DMS 273 (cell line): ENCODE data around the gene INPP4B.

Source experiments
- DNase-seq: peaks from one replicate; lab custom pipeline; 2025; ENCODE audit not compliant: unreplicated experiment; lab: John Stamatoyannopoulos, UW

INPP4B gene

DNA sequence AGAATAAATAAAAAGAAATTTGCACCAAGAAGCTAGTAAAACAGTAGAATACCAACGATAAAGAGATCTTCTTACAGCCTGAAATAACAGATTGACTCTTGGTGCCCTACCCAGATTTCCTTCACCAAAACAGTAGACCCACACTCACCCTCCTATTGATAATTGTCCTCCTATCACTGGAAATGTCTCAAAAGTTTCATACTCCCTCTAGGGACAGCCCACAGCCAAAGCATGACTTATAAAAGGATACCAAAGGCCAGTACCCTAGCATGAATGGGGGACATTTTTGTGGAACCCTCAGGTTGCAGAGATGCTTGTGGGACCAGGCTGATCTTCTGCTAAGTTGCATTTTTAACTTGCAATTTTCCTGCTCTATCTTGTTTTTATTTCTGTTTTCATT lies 104.1 kb downstream of the INPP4B start:
- DNase-seq, result no peak

GRCh38 chr4:142728233-142728632 lies 117.9 kb downstream of the INPP4B start:
- DNase-seq, result no peak

- no peak for DNase-seq
Measured at GRCh38 chr4:142727149-142727548, 119.0 kb downstream of the INPP4B start.

DNA sequence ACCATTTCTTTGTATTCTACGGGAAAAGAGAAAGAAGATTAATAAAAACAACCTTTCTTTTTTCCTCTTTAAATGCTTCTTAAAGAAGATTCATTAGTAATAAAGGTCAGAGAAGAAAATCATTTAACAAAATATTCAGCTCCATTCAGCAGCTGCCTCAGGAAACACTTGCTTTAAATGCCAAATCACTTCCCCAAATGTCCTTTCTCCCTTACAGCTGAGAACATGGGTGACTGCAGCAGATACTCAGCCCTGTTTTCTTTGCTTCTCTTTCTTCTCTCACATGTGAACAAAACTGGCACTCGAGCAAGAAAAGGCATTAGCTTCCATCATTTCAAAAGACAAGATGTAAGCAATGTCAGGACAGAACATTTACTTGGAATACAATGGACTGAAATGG lies 120.2 kb downstream of the INPP4B start:
- DNase-seq, result no peak

DNA sequence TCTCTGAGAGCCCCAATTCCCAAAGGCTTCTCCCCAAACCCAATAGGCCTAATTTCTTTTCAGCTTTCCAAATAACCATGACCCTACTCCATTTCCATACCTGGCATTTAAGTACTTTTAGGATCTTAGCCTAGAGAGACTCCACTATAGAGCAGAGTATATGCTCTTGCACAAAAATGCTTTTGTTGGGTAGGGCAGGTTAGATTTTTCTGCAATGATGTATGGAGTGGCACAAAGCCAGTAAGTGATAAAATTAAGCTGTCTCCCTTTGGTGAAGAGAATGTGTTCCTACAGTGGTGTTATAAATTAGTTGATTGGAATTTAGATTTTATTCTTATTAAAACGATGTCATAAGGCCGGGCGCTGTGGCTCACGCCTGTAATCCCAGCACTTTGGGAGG lies 124.9 kb downstream of the INPP4B start:
- DNase-seq, result no peak

DNA sequence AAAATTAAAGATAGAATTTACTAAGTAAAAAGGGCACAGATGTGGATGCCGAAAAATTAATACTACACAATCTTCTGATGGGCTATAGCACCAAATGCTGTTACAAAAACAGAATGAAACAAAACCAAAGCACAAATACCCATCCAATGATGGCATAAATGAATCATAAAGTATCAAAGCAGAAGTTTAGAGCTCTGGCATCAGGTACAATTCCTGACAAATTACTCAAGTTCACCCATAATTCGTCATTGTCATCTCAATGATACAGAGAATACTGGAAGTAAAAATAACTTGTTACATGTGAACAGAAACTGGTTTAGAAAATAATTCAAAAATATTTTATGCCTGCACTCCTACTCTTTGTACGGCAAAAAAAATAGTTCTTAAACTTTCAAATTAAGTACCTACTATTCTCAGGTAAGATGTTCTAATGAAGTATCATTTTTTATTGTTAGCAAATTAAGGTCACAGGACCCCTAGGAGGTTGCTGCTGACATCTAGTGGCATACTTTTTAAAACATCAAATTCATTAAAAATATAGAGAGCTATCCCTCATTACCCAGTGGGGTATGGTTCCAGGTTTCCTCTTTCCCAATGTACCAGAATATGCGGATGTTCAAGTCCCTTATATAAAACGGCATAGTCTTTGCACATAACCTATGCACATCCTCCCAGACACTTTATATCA lies 126.1 kb downstream of the INPP4B start:
- peak; percentile 9 for DNase-seq

DNA sequence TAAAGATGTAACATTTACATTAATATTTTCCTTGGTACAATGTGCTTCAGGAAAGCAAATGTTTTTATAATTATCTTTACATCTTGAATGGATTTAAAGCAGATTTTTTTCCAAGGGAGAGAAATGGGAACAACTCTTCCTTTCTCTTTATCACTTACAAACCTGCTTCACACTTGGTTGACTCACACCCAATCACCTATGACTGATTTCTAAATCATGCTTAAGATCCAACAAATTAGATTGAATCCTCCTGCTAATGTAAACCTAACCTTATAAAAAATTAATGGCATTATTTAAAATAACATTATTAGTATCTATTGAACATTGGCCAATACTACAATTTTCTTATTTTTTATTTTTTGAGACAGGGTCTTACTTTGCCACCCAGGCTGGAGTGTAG lies 127.1 kb downstream of the INPP4B start:
- no peak for DNase-seq

DNA sequence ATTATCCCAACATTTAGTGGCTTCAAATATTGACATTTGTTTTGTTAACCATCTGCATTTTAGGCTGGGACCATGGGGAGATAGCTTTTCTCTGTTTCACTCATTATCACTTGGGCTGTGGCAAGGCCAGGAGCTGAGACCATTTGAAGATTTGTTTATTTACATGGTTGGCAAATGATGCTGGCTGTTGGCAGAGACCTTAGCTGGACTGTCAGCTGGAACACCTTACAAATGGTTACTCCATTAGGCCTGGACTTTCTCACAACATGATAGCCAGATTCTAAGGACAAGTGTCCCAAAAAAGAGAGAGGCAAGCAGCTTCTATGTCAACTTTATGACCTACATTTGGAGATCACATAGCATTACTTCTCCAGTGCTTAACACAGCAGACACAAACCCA lies 130.4 kb downstream of the INPP4B start:
- no peak for DNase-seq

DNA sequence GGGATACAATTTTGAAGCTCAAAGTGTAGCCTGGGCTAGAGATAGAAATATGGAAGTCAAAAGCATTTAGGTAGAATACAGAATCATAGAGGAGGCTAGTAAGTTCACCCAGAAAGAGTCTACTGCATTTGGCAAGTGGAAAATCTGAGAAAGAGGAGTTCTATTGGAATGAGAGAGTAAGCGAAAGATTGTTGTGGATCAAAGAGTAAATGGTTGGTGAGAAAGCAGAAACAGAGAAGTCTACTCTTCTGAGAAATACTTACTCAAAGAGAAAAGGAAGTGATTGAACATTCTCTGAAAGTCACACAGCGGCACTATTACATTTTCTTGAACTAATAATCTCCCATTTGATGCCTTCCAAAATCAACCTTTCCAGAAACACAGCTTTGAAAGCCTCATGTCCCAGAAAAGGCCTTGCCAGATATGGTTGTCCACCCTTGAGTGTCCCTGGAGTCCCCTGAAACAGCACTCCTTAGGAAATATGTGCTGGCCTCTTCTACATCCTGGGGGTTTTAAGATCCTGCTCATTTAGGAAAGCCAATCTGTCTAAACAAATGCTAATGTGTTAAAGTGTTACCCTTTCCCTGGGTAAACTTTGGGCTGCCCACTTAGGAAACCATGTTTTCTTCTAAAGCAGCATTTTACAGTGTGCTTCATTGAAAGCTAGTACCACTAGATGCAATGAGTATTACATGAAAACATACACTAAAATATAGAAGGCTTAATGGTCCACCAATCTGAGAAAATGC lies 132.6 kb downstream of the INPP4B start:
- DNase-seq, result no peak

DNA sequence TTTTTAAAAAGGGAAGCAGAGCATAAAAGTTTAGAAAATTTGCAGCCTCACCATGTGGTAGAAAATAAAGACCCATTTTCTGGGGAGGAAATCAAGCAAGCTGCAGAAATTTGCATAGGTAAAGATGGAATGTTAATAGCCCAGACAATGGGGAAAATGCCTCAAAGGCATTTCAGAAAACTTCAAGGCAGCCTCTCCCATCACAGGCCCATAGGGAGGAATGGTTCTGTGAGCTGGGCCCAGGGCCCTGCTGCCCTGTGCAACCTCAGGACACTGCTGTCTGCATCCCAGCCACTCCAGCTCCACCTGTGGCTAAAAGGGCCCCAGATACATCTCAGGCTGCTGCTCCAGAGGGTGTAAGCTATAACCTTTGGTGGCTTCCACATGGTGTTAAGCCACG lies 137.9 kb downstream of the INPP4B start:
- DNase-seq, result no peak

DNA sequence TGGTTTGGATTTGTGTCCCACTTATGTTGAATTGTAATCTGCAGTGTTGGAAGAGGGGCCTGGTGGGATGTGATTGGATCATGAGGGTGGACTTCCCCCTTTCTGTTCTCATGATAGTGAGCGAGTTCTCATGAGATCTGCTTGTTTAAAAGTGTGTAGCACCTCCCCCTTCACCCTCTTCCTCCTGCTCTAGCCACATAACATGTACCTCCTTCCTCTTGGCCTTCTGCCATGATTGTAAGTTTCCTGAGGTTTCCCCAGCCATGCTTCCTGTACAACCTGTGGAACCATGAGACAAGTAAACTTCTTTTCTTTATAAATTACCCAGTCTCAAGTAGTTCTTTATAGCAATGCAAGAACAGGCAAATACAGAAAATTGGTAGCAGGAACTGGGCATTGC lies 138.7 kb downstream of the INPP4B start:
- no peak for DNase-seq

DNA sequence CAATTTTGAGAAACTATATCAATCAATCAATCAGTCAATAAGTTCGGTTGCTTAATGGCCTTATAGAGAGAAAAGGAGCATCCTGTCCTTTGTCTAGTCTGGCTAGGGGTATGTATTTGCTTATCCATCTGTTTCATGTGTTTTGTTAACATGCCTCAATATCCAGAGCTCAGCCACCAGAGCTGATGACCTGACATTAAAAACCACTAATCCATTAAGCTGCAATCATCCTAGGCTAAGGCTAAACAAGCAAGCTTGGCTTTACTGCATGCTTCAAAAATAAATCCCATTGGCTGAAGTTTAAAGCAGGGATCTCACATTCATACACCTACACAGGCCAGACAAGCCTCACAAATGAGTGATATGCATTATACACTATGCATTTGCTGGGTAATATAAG lies 139.7 kb downstream of the INPP4B start:
- DNase-seq, result no peak

- no peak for DNase-seq
Measured at GRCh38 chr4:142705820-142706219, 140.3 kb downstream of the INPP4B start.

- no peak for DNase-seq
Measured at GRCh38 chr4:142703694-142704309, 142.3 kb downstream of the INPP4B start.

GRCh38 chr4:142701017-142701416 lies 145.1 kb downstream of the INPP4B start:
- no peak for DNase-seq

DNA sequence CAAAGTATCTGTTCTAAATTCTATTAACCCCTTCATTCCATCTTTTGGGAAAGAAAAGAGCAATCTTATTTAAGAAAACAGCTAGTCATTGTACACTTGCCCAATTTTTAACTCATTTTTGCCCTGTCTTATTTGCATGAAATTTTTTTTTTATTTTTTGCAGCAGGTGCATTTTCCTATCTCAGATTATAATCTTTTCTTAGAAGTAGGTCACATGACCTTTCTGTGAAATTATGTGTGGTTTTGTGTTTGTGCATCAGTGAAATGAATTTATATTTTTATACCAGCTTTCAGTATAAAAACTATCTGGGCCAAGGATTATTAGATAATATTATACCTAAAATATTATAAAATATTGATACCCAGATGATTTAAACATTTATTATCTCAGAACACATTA lies 145.6 kb downstream of the INPP4B start:
- DNase-seq, result no peak

DNA sequence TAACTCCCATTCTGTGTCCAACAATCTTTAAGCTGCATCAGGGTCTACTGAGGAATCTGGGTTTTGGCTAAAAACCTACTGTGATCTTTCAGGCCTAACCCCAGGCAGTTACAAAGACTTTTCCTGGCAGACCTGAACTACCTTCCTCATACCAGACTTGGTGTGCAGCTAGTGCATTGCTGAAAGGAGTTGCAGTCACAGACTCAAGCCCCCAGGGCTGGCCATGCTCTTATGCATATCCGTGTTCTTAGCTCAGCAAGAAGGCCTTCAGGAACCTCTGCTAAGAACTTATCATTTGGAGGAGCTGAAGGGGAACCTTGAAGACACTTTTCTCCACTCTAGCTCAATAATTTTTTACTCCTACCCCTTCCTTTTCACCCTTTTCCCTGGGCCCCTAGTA lies 147.5 kb downstream of the INPP4B start:
- DNase-seq, result no peak

GRCh38 chr4:142697928-142698327 lies 148.2 kb downstream of the INPP4B start:
- DNase-seq, result no peak

- no peak for DNase-seq
Measured at GRCh38 chr4:142697320-142697719, 148.8 kb downstream of the INPP4B start.

DNA sequence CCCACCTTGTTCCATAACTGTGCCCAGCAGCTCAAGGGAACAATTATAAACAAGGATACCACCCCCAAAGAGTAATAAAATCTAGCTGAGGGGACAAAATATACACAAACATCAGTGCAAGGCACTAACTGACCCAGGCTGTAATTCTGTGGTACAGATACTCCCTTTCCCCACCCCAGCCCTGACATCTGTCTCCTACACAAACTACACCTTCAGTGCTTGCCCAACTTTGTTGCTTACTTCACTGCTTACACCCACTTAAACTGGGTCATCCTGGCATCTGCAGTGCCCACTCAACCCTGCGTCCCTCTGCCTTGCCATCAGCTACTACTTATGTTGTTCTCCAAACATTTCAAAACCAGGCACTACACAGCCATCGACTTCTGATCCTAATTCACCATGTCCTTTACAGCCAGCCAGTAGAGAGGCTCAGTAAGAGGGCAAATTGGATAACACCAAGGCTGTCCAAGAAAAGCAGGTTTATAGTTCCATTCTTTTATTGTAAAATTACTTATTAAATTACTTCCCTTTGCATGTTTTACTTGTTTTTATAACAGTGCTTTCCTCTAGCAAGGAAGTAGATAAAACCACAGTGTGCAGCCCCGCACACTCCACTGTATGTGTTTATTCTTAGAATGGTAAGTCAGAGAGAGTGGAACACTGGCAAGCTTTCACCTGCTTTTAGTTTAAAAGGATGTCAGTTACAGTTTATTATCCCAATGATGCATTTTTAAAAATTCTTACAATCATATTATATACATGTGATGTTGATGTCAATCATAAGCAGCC lies 149.6 kb downstream of the INPP4B start:
- DNase-seq, result no peak

- DNase-seq, result no peak
Measured at GRCh38 chr4:142690406-142691163, 155.5 kb downstream of the INPP4B start.
